ENCODE measurements around the gene KMT2C. TPM values are rescaled to one million over a fixed set of nuclear protein-coding genes. Genes with fewer than 3 reads are reported as not detected.

The KMT2C gene
- total and polyA plus RNA-seq, 2 of the 13 experiments (the other 11 are each of a cell fraction or from before 2014, with no cell fraction given) = 7.1 to 14.4 TPM

GRCh38 chr7:152424348-152425108 lies 11.3 kb downstream of the KMT2C start:
- POLR2A ChIA-PET = no interaction called here
- no peak for FAIRE-seq
- TF ChIP-seq MEIS2 (CRISPR knock-in tag; IDR thresholded peaks at IDR 0.05) (no peak), ZBTB38 (CRISPR knock-in tag; IDR thresholded peaks at IDR 0.05) (no peak), GMEB2 (CRISPR knock-in tag; IDR thresholded peaks at IDR 0.05; ENCODE audit: low read depth) (no peak), TP53 (CRISPR knock-in tag; conservative IDR thresholded peaks at IDR 0.05) (no peak), PRPF4 (IDR thresholded peaks at IDR 0.05; ENCODE audit: low read depth, low read length, poor library complexity, severe bottlenecking) (no peak), ZNF331 (CRISPR knock-in tag; IDR thresholded peaks at IDR 0.05) (peak; percentile 85), PATZ1 (CRISPR knock-in tag; IDR thresholded peaks at IDR 0.05) (no peak), NPAS2 (CRISPR knock-in tag; IDR thresholded peaks at IDR 0.05; ENCODE audit: borderline replicate concordance) (no peak), CEBPB (IDR thresholded peaks at IDR 0.05; ENCODE audit: borderline replicate concordance, low read depth, low read length) (0 out of 2 replicates have a peak, but pooled peaks have one; percentile 8), DNMT1 (CRISPR knock-in tag; IDR thresholded peaks at IDR 0.05) (no peak), FLYWCH1 (CRISPR knock-in tag; IDR thresholded peaks at IDR 0.05) (no peak), HDAC1 (CRISPR knock-in tag; IDR thresholded peaks at IDR 0.05) (no peak), MYNN (CRISPR knock-in tag; IDR thresholded peaks at IDR 0.05; ENCODE audit: low read depth) (no peak), PHB2 (IDR thresholded peaks at IDR 0.05; ENCODE audit: partially characterized antibody) (no peak), NFRKB (IDR thresholded peaks at IDR 0.05) (no peak), ZBTB7B (CRISPR knock-in tag; IDR thresholded peaks at IDR 0.05) (no peak)
- TF ChIP-seq, protein P1, sequence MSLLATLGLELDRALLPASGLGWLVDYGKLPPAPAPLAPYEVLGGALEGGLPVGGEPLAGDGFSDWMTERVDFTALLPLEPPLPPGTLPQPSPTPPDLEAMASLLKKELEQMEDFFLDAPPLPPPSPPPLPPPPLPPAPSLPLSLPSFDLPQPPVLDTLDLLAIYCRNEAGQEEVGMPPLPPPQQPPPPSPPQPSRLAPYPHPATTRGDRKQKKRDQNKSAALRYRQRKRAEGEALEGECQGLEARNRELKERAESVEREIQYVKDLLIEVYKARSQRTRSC (CRISPR knock-in tag; IDR thresholded peaks at IDR 0.05; ENCODE audit: low read depth) = no peak
- TF ChIP-seq, protein P2, sequence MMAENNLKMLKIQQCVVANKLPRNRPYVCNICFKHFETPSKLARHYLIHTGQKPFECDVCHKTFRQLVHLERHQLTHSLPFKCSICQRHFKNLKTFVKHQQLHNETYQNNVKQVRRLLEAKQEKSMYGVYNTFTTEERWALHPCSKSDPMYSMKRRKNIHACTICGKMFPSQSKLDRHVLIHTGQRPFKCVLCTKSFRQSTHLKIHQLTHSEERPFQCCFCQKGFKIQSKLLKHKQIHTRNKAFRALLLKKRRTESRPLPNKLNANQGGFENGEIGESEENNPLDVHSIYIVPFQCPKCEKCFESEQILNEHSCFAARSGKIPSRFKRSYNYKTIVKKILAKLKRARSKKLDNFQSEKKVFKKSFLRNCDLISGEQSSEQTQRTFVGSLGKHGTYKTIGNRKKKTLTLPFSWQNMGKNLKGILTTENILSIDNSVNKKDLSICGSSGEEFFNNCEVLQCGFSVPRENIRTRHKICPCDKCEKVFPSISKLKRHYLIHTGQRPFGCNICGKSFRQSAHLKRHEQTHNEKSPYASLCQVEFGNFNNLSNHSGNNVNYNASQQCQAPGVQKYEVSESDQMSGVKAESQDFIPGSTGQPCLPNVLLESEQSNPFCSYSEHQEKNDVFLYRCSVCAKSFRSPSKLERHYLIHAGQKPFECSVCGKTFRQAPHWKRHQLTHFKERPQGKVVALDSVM (CRISPR knock-in tag; IDR thresholded peaks at IDR 0.05) = 0 out of 2 replicates have a peak, but pooled peaks have one; percentile 49

More at GRCh38 chr7:152424348-152425108, 11.3 kb downstream of the KMT2C start:
- H3K9ac ChIP-seq (ENCODE audit: insufficient read depth, low read depth, low read length) = no peak overlapping the region
- CTCF ChIA-PET (ENCODE audit: low intra/inter-chr PET ratio, low total read pairs) = no interaction called here
- 93% methylated on average over 8 of the region's 8 CpGs for WGBS (ENCODE audit: low lambda C conversion rate)
- peaks cover 87% of the 10 kb centered on the region for H3K79me2 ChIP-seq (ENCODE audit: insufficient read depth, low read length)
- H3K9me3 ChIP-seq (ENCODE audit: low read length) = no peaks in the 10 kb centered on the region
- DNase-seq (ENCODE audit: low spot score) (no peak), ATAC-seq (no peak)
- H4K20me1 ChIP-seq (ENCODE audit: insufficient read depth, low read length) = peaks cover 22% of the 10 kb centered on the region
- no TSS peak for BruUV-seq (replicated peaks)
- intact Hi-C loops (cut with micrococcal nuclease; ENCODE audit: unreplicated experiment) = loop anchor here (5.0 kb wide), 1 partner anchor 38 kb away; no protein-coding TSS in a partner anchor
- no peak overlapping the region for H3K4me3 ChIP-seq (replicated peaks in 1 of 3; ENCODE audit: insufficient read depth in 1 of 3, low read depth in 2 of 3, low read length in 3 of 3)
- H3K4me1 ChIP-seq (ENCODE audit: insufficient read depth, low read length) = peaks cover 38% of the 10 kb centered on the region
- no peak overlapping the region for H3K4me2 ChIP-seq (ENCODE audit: low read depth, low read length)
- H2AFZ ChIP-seq (ENCODE audit: low read length) = no peak overlapping the region
- H3K27ac ChIP-seq (ENCODE audit: extremely low read length, insufficient read depth, low read length) = no peak overlapping the region
- H3K36me3 ChIP-seq (replicated peaks in 1 of 2; ENCODE audit: control insufficient read depth in 1 of 2, insufficient read depth in 2 of 2, low read length in 2 of 2) = no peaks in the 10 kb centered on the region
- in situ Hi-C loops (cut with HindIII; ENCODE audit: extremely low pct_ligation_motif_present, low pct_unique_long_range_greater_than_20kb) = no loop called here
- H3K27me3 ChIP-seq (ENCODE audit: control insufficient read depth in 1 of 2, insufficient read depth in 2 of 2, low read length in 2 of 2) = no peaks in the 10 kb centered on the region
